RWPE2 (cell line): ENCODE measurements around the gene MFSD2A.
A peak's percentile ranks its signal among the peaks of the same experiment; 100 is the strongest.

Source experiments
- ATAC-seq: fragments of 200-7000 bp; cut with Tn5 transposase; 3 replicates; pipeline ENCODE4 v1.9.1; 2021; ENCODE audit warnings: low read depth
- DNase-seq: peaks from one replicate; pipeline ENCODE4 v3.0.0-alpha.2; 2020; ENCODE audit warnings: low spot score
- H3K27ac ChIP-seq: fragments of 450-650 bp; 2 replicates; pipeline ENCODE4 v1.5.1; 2017; ENCODE audit warnings: mild to moderate bottlenecking; ENCODE audit not compliant: poor library complexity, severe bottlenecking
- H3K27me3 ChIP-seq: fragments of 250-450 bp; sonication (Bioruptor Pico); 2 replicates; pipeline ENCODE4 v1.5.1; 2021; ENCODE audit warnings: mild to moderate bottlenecking, moderate library complexity; ENCODE audit not compliant: insufficient read depth, poor library complexity, severe bottlenecking
- H3K36me3 ChIP-seq: fragments of 250-450 bp; sonication (Bioruptor Pico); 2 replicates; pipeline ENCODE4 v1.5.1; 2020; ENCODE audit warnings: low read depth, mild to moderate bottlenecking, moderate library complexity
- H3K4me1 ChIP-seq: fragments of 250-450 bp; sonication (Bioruptor Pico); 2 replicates; pipeline ENCODE4 v1.5.1; 2021; ENCODE audit warnings: mild to moderate bottlenecking, moderate library complexity; ENCODE audit not compliant: insufficient read depth, poor library complexity, severe bottlenecking
- H3K4me3 ChIP-seq: fragments of 250-450 bp; sonication (Bioruptor Pico); 2 replicates; pipeline ENCODE4 v1.5.1; 2021; ENCODE audit warnings: mild to moderate bottlenecking, moderate library complexity; ENCODE audit not compliant: severe bottlenecking
- H3K9me3 ChIP-seq: fragments of 250-450 bp; sonication (Bioruptor Pico); 2 replicates; pipeline ENCODE4 v1.5.1; 2021; ENCODE audit warnings: mild to moderate bottlenecking, moderate library complexity; ENCODE audit not compliant: severe bottlenecking
- CTCF ChIP-seq: fragments of 450-650 bp; IDR thresholded peaks from one replicate; pipeline ENCODE4 v1.5.1; 2017; ENCODE audit warnings: mild to moderate bottlenecking, moderate library complexity; ENCODE audit not compliant: poor library complexity, severe bottlenecking

Gene MFSD2A

GRCh38 chr1:39940253-39940652 is 14.7 kb upstream of the MFSD2A start:
- DNase-seq (no peak), ATAC-seq (no peak)
- no peaks in the 10 kb centered on the region for H3K9me3 ChIP-seq
- peaks cover 20% of the 10 kb centered on the region for H3K4me1 ChIP-seq
- TF ChIP-seq CTCF: no peak
- H3K36me3 ChIP-seq: no peaks in the 10 kb centered on the region
- H3K27me3 ChIP-seq: no peaks in the 10 kb centered on the region
- H3K4me3 ChIP-seq: no peak overlapping the region
- H3K27ac ChIP-seq: no peak overlapping the region

- ATAC-seq: no peak
- Histone ChIP-seq H3K27ac (no peak overlapping the region), H3K4me3 (no peak overlapping the region)
Observed at GRCh38 chr1:39940980-39941871, 13.7 kb upstream of the MFSD2A start.

DNA sequence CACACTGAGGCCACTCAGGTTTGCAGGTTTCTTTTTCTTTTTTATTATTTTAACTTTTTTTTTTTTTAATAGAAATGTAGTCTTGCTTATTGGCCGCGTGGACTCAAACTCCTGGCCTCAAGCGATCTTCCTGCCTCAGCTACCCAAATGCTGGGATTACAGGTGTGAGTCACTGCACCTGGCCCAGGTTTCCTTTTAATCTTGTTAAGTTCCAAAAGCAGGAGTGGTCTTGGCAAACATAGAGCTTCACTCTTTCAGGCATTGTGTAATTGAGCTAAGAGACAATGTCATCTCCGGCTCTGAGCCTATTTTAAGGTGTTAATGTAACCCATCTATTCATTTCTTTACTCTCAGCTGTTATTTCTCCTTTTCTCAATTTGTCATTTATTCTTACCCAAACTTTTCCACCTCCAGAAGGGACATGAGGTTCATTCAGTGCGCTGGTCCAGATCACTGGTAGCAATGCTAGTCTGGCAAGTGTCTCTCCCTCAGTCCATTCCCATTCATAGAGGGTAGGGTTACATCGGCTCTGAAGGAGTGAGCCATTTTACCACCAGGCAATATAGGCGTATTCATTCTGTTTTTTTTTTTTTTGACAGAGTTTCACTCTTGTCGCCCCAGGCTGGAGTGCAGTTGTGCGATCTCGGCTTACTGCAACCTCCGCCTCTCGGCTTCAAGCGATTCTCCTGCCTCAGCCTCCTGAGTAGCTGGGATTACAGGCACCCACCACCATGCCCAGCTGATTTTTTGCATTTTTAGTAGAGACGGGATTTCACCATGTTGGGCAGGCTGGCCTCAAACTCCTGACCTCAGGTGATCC is 11.3 kb upstream of the MFSD2A start:
- Histone ChIP-seq H3K4me1 (peaks cover 20% of the 10 kb centered on the region), H3K27ac (peak overlapping the region; percentile 63), H3K9me3 (no peaks in the 10 kb centered on the region), H3K36me3 (no peaks in the 10 kb centered on the region), H3K27me3 (no peaks in the 10 kb centered on the region), H3K4me3 (no peak overlapping the region)
- no peak for TF ChIP-seq CTCF
- DNase-seq: peak; percentile 78
- ATAC-seq: peak; percentile 90

More at GRCh38 chr1:39940980-39941871, 13.7 kb upstream of the MFSD2A start:
- no peak for TF ChIP-seq CTCF
- Histone ChIP-seq H3K36me3 (no peaks in the 10 kb centered on the region), H3K27me3 (no peaks in the 10 kb centered on the region), H3K9me3 (no peaks in the 10 kb centered on the region), H3K4me1 (peaks cover 20% of the 10 kb centered on the region)
- no peak for DNase-seq

- Histone ChIP-seq H3K27me3 (no peaks in the 10 kb centered on the region), H3K4me1 (peaks cover 20% of the 10 kb centered on the region), H3K4me3 (no peak overlapping the region), H3K36me3 (no peaks in the 10 kb centered on the region), H3K27ac (peak overlapping the region; percentile 63), H3K9me3 (no peaks in the 10 kb centered on the region)
- ATAC-seq: no peak
- no peak for TF ChIP-seq CTCF
- DNase-seq: no peak
Observed at GRCh38 chr1:39944410-39945112, 10.4 kb upstream of the MFSD2A start.
